PC-9 (cell line): ENCODE results near the gene MRPL52. TPM values are rescaled to one million over a fixed set of nuclear protein-coding genes. Genes with fewer than 3 reads are reported as not detected.

Experiments
- BruUV-seq: library from RNA; stranded (reverse); fragments of 400-500 nt; replicated peaks from 2 replicates; lab custom pipeline; 2021; lab: Mats Ljungman, UMichigan
- CTCF ChIA-PET: fragments of 300-600 bp; sonication (Branson Sonifier 250); formaldehyde crosslinking; loops from one replicate; lab custom pipeline; 2022; ENCODE audit warnings: antibody characterized with exemption; lab: Charles Lee
- POLR2A ChIA-PET: fragments of 300-600 bp; sonication (Branson Sonifier 250); formaldehyde crosslinking; loops from one replicate; lab custom pipeline; 2022; ENCODE audit warnings: antibody characterized with exemption; ENCODE audit not compliant: unreplicated experiment; lab: Charles Lee
- DNase-seq, 2 experiments: peaks; one replicate each; pipeline versions ENCODE4 v3.0.0 to v3.0.0-alpha.2; 2015 to 2022; ENCODE audit warnings: mixed read lengths in 1 of 2
- H2AFZ ChIP-seq: fragments of 200-600 bp; sonication (generic); 2 replicates; pipeline ENCODE4 v1.8.1; 2017; ENCODE audit warnings: antibody characterized with exemption
- H3F3A ChIP-seq: fragments of 200-600 bp; sonication (generic); 2 replicates; pipeline ENCODE4 v1.8.1; 2017; ENCODE audit warnings: antibody characterized with exemption, mild to moderate bottlenecking, low read depth; ENCODE audit not compliant: insufficient read depth
- H3K27ac ChIP-seq: fragments of 200-600 bp; sonication (generic); 2 replicates; pipeline ENCODE4 v1.6.1; 2016; ENCODE audit warnings: mixed run types
- H3K27me3 ChIP-seq: fragments of 200-600 bp; sonication (generic); 2 replicates; pipeline ENCODE4 v1.6.1; 2016; ENCODE audit warnings: low read depth, mixed run types; ENCODE audit not compliant: insufficient read depth
- H3K36me3 ChIP-seq: fragments of 200-600 bp; sonication (generic); 2 replicates; pipeline ENCODE4 v1.6.1; 2016; ENCODE audit warnings: low read depth, mixed run types
- H3K4me1 ChIP-seq: fragments of 200-600 bp; sonication (generic); replicated peaks from 2 replicates; pipeline ENCODE4 v1.6.1; 2016; ENCODE audit warnings: mixed run types; ENCODE audit not compliant: insufficient read depth
- H3K4me2 ChIP-seq: fragments of 200-600 bp; sonication (generic); 2 replicates; pipeline ENCODE4 v1.6.1; 2017; ENCODE audit warnings: mixed run types
- H3K4me3 ChIP-seq: fragments of 200-600 bp; sonication (generic); 2 replicates; pipeline ENCODE4 v1.6.1; 2016; ENCODE audit warnings: mixed run types
- H3K79me2 ChIP-seq: fragments of 200-600 bp; sonication (generic); 2 replicates; pipeline ENCODE4 v1.6.1; 2017; ENCODE audit warnings: low read depth, mixed run types
- H3K9me2 ChIP-seq: fragments of 200-600 bp; sonication (generic); 2 replicates; pipeline ENCODE4 v1.8.1; 2017; ENCODE audit warnings: mild to moderate bottlenecking; ENCODE audit not compliant: insufficient read depth
- H3K9me3 ChIP-seq: fragments of 200-600 bp; sonication (generic); 2 replicates; pipeline ENCODE4 v1.8.1; 2016; ENCODE audit warnings: low read depth; ENCODE audit not compliant: insufficient read depth
- H4K20me1 ChIP-seq: fragments of 200-600 bp; sonication (generic); 2 replicates; pipeline ENCODE4 v1.8.1; 2017; ENCODE audit not compliant: insufficient read depth
- CTCF ChIP-seq: fragments of 200-600 bp; sonication (generic); conservative IDR thresholded peaks from 2 replicates; pipeline ENCODE4 v1.6.1; 2017; ENCODE audit warnings: mixed run types, antibody characterized with exemption, mild to moderate bottlenecking, moderate library complexity
- EZH2 ChIP-seq: fragments of 200-600 bp; sonication (generic); IDR thresholded peaks from 2 replicates; pipeline ENCODE4 v1.8.0; 2017; ENCODE audit warnings: antibody characterized with exemption, low read depth
- intact Hi-C: fragments of 100-400 bp; cut with micrococcal nuclease; formaldehyde crosslinking; loops from one replicate; pipeline ENCODE4 v1.10.0; 2022; ENCODE audit not compliant: unreplicated experiment
- total RNA-seq: library from RNA; stranded (reverse); gene quantifications from 2 replicates; pipeline ENCODE4 v1.2.3, GENCODE V29; 2021

Gene MRPL52
- total RNA-seq, 1 experiment from 2014 or later = 76.7 TPM

- no peaks in the 10 kb centered on the region for H3K36me3 ChIP-seq
- no peak overlapping the region for H3K27ac ChIP-seq
- no peak overlapping the region for H3K4me2 ChIP-seq
- BruUV-seq = no TSS peak
- CTCF ChIA-PET = no interaction called here
- no peak for TF ChIP-seq EZH2
- no peak for TF ChIP-seq CTCF
- POLR2A ChIA-PET = no interaction called here
- no peaks in the 10 kb centered on the region for H3K9me2 ChIP-seq
- no peaks in the 10 kb centered on the region; the same call in 1 of the 2 replicates for H3K4me1 ChIP-seq
- DNase-seq = no peak
- no peaks in the 10 kb centered on the region for H3K27me3 ChIP-seq
- no peaks in the 10 kb centered on the region for H4K20me1 ChIP-seq
- H3F3A ChIP-seq = no peaks in the 10 kb centered on the region
- intact Hi-C loops = no loop called here
- no peak overlapping the region for H3K4me3 ChIP-seq
- H2AFZ ChIP-seq = no peak overlapping the region
- no peaks in the 10 kb centered on the region for H3K79me2 ChIP-seq
- no peaks in the 10 kb centered on the region for H3K9me3 ChIP-seq
Measured at GRCh38 chr14:22845821-22846625, 16.3 kb downstream of the MRPL52 start.

GRCh38 chr14:22846811-22847307 lies 17.2 kb downstream of the MRPL52 start:
- Histone ChIP-seq H3K79me2 (no peaks in the 10 kb centered on the region), H3K9me3 (no peaks in the 10 kb centered on the region), H3K27ac (no peak overlapping the region), H3K27me3 (no peaks in the 10 kb centered on the region), H3K4me3 (no peak overlapping the region), H3K4me2 (no peak overlapping the region), H3F3A (no peaks in the 10 kb centered on the region), H4K20me1 (no peaks in the 10 kb centered on the region), H2AFZ (no peak overlapping the region), H3K9me2 (no peaks in the 10 kb centered on the region), H3K36me3 (no peaks in the 10 kb centered on the region), H3K4me1 (no peaks in the 10 kb centered on the region; the same call in 1 of the 2 replicates)
- TF ChIP-seq EZH2 (no peak), CTCF (no peak)
- no peak for DNase-seq
- POLR2A ChIA-PET = no interaction called here
- CTCF ChIA-PET = no interaction called here
- intact Hi-C loops = no loop called here
- BruUV-seq = TSS peak; percentile 17

DNA sequence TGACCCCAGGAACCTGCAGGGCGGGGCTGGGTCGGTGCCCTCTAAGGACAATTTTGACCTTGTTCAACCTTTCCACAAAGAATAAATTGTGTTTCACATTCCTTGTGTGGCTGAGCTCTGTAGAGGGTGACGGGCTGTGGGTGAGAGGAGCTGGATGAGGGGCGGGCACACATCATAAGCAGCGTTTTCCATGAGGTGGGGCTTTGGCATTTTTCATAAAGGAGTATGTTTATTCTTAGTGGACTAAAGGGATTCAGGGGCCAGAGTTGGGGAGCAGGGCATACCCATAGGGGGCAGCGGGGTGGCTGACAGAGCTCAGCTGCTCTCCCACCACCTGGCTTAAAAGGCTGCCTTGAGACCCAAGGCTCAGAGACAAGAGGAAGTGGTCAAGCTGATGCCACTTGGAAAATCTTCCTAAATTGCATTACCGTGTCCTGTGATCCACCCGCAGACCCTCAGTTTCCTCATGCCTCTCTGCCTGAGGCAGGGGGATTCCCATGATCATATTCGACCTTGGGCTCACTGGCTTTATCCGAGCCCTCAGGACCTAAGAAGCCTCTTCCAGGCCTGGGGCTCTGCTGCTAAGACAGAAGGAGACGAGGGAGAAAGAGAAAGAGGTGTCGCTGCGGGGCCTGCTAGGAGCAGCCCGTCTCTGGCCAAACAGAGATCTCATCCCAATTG lies 18.1 kb downstream of the MRPL52 start:
- no TSS peak for BruUV-seq
- H3K9me2 ChIP-seq = no peaks in the 10 kb centered on the region
- H3K4me3 ChIP-seq = no peak overlapping the region
- H3K27me3 ChIP-seq = no peaks in the 10 kb centered on the region
- ChIA-PET CTCF (no interaction called here), POLR2A (no interaction called here)
- intact Hi-C loops = no loop called here
- no peak overlapping the region for H2AFZ ChIP-seq
- no peaks in the 10 kb centered on the region; the same call in 1 of the 2 replicates for H3K4me1 ChIP-seq
- no peaks in the 10 kb centered on the region for H3K36me3 ChIP-seq
- no peak for DNase-seq
- no peak for TF ChIP-seq CTCF
- no peak for TF ChIP-seq EZH2
- H3K9me3 ChIP-seq = no peaks in the 10 kb centered on the region
- H3K4me2 ChIP-seq = no peak overlapping the region
- H3F3A ChIP-seq = no peaks in the 10 kb centered on the region
- no peaks in the 10 kb centered on the region for H4K20me1 ChIP-seq
- H3K27ac ChIP-seq = no peak overlapping the region
- no peaks in the 10 kb centered on the region for H3K79me2 ChIP-seq
